HFF-Myc (cell line): Measurements from ENCODE around the gene IRGQ.

Experiments
- DNase-seq: peaks from one replicate; pipeline ENCODE4 v3.0.0-alpha.2; 2011; ENCODE audit warnings: low read depth; ENCODE audit errors: extremely low read depth
- H3K4me3 ChIP-seq: replicated peaks from 2 replicates; pipeline ENCODE4 v1.5.1; 2011; ENCODE audit warnings: low read depth, mild to moderate bottlenecking, control low read depth, low read length
- TF ChIP-seq, protein P1 (sequence below): IDR thresholded peaks from 2 replicates; pipeline ENCODE4 v1.5.1; 2012; ENCODE audit warnings: mild to moderate bottlenecking, low read depth, low read length, control low read depth; ENCODE audit errors: missing control alignments

IRGQ gene

GRCh38 chr19:43562698-43563241 is 33.2 kb downstream of the IRGQ start:
- TF ChIP-seq, protein P1, sequence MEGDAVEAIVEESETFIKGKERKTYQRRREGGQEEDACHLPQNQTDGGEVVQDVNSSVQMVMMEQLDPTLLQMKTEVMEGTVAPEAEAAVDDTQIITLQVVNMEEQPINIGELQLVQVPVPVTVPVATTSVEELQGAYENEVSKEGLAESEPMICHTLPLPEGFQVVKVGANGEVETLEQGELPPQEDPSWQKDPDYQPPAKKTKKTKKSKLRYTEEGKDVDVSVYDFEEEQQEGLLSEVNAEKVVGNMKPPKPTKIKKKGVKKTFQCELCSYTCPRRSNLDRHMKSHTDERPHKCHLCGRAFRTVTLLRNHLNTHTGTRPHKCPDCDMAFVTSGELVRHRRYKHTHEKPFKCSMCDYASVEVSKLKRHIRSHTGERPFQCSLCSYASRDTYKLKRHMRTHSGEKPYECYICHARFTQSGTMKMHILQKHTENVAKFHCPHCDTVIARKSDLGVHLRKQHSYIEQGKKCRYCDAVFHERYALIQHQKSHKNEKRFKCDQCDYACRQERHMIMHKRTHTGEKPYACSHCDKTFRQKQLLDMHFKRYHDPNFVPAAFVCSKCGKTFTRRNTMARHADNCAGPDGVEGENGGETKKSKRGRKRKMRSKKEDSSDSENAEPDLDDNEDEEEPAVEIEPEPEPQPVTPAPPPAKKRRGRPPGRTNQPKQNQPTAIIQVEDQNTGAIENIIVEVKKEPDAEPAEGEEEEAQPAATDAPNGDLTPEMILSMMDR = no peak
- DNase-seq = no peak
- no peak overlapping the region for H3K4me3 ChIP-seq

GRCh38 chr19:43562226-43562697 is 33.7 kb downstream of the IRGQ start:
- no peak for DNase-seq
- H3K4me3 ChIP-seq = no peak overlapping the region
- TF ChIP-seq, protein P1 = no peak

GRCh38 chr19:43561139-43561970 is 34.6 kb downstream of the IRGQ start:
- TF ChIP-seq, protein P1 = no peak
- no peak for DNase-seq
- no peak overlapping the region for H3K4me3 ChIP-seq

- TF ChIP-seq, protein P1 = peak; percentile 10
- H3K4me3 ChIP-seq = no peak overlapping the region
- no peak for DNase-seq
Measured at GRCh38 chr19:43560687-43561086, 35.2 kb downstream of the IRGQ start.

- TF ChIP-seq, protein P1 = peak; percentile 94
- DNase-seq = peak; percentile 49
- no peak overlapping the region for H3K4me3 ChIP-seq
Measured at GRCh38 chr19:43555185-43555770, 40.7 kb downstream of the IRGQ start.

DNA sequence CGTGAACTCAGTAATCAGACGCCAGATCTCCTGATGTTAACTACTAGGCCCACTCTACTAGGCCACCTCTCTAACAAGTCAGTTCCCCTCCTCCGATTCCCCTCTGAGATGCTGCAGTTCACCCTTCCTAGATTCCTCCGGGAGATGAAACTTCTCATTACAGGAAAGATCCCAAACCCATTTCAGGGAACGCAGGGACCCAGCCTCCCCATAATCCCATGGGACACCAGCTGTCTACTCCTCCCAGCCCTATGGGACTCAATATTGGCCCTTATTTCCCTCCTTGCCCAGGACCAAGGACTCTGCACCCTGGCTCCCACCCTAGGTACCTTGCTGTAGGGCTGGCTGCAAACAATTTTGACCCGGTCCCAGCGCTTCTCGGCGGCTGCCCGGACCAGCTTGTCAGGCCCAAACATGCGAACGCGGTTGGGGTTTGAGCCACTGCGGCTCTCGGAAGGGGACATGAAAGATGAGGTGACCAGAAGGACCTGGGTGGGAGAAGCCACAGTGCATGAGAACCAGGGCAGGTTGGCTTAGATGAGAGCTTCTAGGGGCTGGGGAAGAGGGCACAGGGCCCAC is 41.5 kb downstream of the IRGQ start:
- no peak for DNase-seq
- TF ChIP-seq, protein P1 = no peak

More for the DNA sequence above, 41.5 kb downstream of the IRGQ start:
- no peak overlapping the region for H3K4me3 ChIP-seq
